Measurements from ENCODE around the gene SEMA5B.

SEMA5B gene

GRCh38 chr3:123034120-123034519, 6.6 kb upstream of the SEMA5B start:
- Histone ChIP-seq H4K20me1 (ENCODE audit: low read depth, low read length) (no peaks in the 10 kb centered on the region), H3K9me3 (ENCODE audit: insufficient read depth, low read length) (no peaks in the 10 kb centered on the region), H3K27me3 (ENCODE audit: low read length) (no peaks in the 10 kb centered on the region), H3K36me3 (ENCODE audit: low read length) (no peaks in the 10 kb centered on the region), H3K9ac (ENCODE audit: low read length) (no peak overlapping the region), H3K9me2 (replicated peaks; ENCODE audit: insufficient read depth, low read length) (no peaks in the 10 kb centered on the region), H3K79me2 (ENCODE audit: insufficient read depth, low read length) (no peaks in the 10 kb centered on the region), H3F3A (ENCODE audit: insufficient read depth) (no peaks in the 10 kb centered on the region), H2AFZ (ENCODE audit: low read depth, low read length, severe bottlenecking) (no peak overlapping the region), H3K27ac (ENCODE audit: low read depth, low read length) (no peak overlapping the region), H3K4me2 (ENCODE audit: low read depth, low read length, poor library complexity, severe bottlenecking) (no peak overlapping the region), H3K4me3 (ENCODE audit: insufficient read depth, low read length, poor library complexity, severe bottlenecking) (no peak overlapping the region)
- no peak for TF ChIP-seq EZH2phosphoT487 (conservative IDR thresholded peaks at IDR 0.05; ENCODE audit: low read length)
- no peak for TF ChIP-seq CTCF (IDR thresholded peaks at IDR 0.05; ENCODE audit: insufficient read depth, low read length, poor library complexity, severe bottlenecking)

DNA sequence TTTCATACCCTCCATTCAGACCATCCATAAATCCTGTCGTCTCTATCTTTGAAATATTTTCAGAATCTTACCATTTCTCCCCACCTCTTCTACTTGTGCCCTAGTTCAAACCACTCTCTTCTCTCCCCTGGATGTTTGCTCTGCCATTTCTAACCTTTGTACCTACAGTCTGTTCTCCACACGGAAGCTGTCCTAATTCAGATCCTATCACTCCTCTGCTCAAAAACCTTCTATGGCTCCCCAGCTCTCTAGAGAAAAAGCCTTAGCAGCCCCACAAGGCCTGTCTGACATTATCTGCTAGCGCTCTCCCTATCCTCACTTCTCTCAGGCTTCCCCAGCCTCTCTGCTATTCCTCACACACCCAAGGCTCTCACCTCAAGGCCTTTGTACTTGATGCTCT, 4.5 kb upstream of the SEMA5B start:
- H3F3A ChIP-seq (ENCODE audit: insufficient read depth) = no peaks in the 10 kb centered on the region
- H3K4me2 ChIP-seq (ENCODE audit: low read depth, low read length, poor library complexity, severe bottlenecking) = no peak overlapping the region
- TF ChIP-seq EZH2phosphoT487 (conservative IDR thresholded peaks at IDR 0.05; ENCODE audit: low read length) (no peak), CTCF (IDR thresholded peaks at IDR 0.05; ENCODE audit: insufficient read depth, low read length, poor library complexity, severe bottlenecking) (no peak)

GRCh38 chr3:123031051-123031450, 3.5 kb upstream of the SEMA5B start:
- H3K27me3 ChIP-seq (ENCODE audit: low read length) = peaks cover 4% of the 10 kb centered on the region; the same call in 1 of the 2 replicates
- no peaks in the 10 kb centered on the region for H3K9me3 ChIP-seq (ENCODE audit: insufficient read depth, low read length)
- no peak overlapping the region for H3K27ac ChIP-seq (ENCODE audit: low read depth, low read length)
- H3K79me2 ChIP-seq (ENCODE audit: insufficient read depth, low read length) = no peaks in the 10 kb centered on the region
- no peaks in the 10 kb centered on the region for H4K20me1 ChIP-seq (ENCODE audit: low read depth, low read length)
- H3K4me2 ChIP-seq (ENCODE audit: low read depth, low read length, poor library complexity, severe bottlenecking) = no peak overlapping the region
- no peaks in the 10 kb centered on the region for H3F3A ChIP-seq (ENCODE audit: insufficient read depth)
- H3K9me2 ChIP-seq (replicated peaks; ENCODE audit: insufficient read depth, low read length) = no peaks in the 10 kb centered on the region
- no peak overlapping the region for H2AFZ ChIP-seq (ENCODE audit: low read depth, low read length, severe bottlenecking)
- H3K36me3 ChIP-seq (ENCODE audit: low read length) = no peaks in the 10 kb centered on the region
- H3K9ac ChIP-seq (ENCODE audit: low read length) = no peak overlapping the region
- TF ChIP-seq EZH2phosphoT487 (conservative IDR thresholded peaks at IDR 0.05; ENCODE audit: low read length) (no peak), CTCF (IDR thresholded peaks at IDR 0.05; ENCODE audit: insufficient read depth, low read length, poor library complexity, severe bottlenecking) (no peak)
- no peak overlapping the region for H3K4me3 ChIP-seq (ENCODE audit: insufficient read depth, low read length, poor library complexity, severe bottlenecking)

More for the DNA sequence above, 4.5 kb upstream of the SEMA5B start:
- no peaks in the 10 kb centered on the region for H3K36me3 ChIP-seq (ENCODE audit: low read length)
- peaks cover 4% of the 10 kb centered on the region; the same call in 1 of the 2 replicates for H3K27me3 ChIP-seq (ENCODE audit: low read length)
- H2AFZ ChIP-seq (ENCODE audit: low read depth, low read length, severe bottlenecking) = no peak overlapping the region
- H3K9ac ChIP-seq (ENCODE audit: low read length) = no peak overlapping the region
- no peaks in the 10 kb centered on the region for H3K9me2 ChIP-seq (replicated peaks; ENCODE audit: insufficient read depth, low read length)
- no peak overlapping the region for H3K4me3 ChIP-seq (ENCODE audit: insufficient read depth, low read length, poor library complexity, severe bottlenecking)
- H3K27ac ChIP-seq (ENCODE audit: low read depth, low read length) = no peak overlapping the region
- no peaks in the 10 kb centered on the region for H4K20me1 ChIP-seq (ENCODE audit: low read depth, low read length)
- no peaks in the 10 kb centered on the region for H3K79me2 ChIP-seq (ENCODE audit: insufficient read depth, low read length)
- no peaks in the 10 kb centered on the region for H3K9me3 ChIP-seq (ENCODE audit: insufficient read depth, low read length)
